ENCODE results near the gene ARMC7.

Gene ARMC7
- total RNA-seq, result 4.5 to 6.6 (median 6.2) reads per million in 3 donors

DNA sequence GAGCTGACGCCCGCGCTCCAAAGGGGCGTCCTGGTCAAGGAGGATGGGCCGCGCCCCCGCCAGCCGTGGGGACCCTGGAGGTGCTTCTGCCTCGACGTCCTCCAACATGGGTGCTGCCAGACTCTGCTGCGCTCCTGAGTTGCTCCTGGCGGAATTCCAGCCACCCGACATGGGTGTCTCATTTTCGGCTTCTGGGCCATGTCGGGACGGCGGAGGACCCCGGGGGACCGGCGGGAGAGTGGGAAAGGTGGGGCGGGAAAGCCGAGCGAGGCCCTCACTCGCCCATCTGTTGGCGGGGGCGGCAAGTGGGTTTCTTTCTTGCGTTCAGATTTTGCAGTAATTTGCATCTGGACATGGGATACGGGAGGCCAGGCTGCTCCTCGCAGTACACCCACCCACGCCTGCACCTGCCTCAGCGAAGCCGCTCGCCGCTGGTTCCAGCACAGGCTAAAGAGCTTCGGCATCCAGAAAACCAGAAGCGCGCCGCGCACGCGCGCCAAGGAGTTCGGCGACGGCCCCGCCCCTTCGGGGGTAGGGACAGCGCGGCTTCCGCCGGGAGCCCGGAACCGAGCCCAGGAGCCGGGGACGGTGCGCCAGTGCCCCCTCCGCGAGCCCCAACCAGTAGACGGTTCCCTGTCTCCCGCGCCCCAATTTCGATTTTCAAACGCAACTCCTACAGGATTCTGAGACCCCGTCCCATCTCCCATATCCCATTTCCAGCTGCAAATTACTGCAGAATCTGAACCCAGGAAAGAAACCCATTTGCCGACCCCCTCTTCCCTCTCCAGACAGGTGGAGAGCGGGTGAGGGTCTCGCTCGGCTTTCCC, at the start of gene ARMC7:
ARMC7 (plus strand) TSS at position 563 of the 827 bp plus-strand sequence. CDS start 320 bp downstream, outside the sequence.
- peaks cover 12% of the 10 kb centered on the region for H3K4me1 ChIP-seq (ENCODE audit: control insufficient read depth, insufficient read depth, low read length, poor library complexity, severe bottlenecking)
- no peaks in the 10 kb centered on the region for H3K27me3 ChIP-seq (replicated peaks; ENCODE audit: control insufficient read depth, insufficient read depth, low read length, poor library complexity, severe bottlenecking)
- no peaks in the 10 kb centered on the region for H3K36me3 ChIP-seq (ENCODE audit: control insufficient read depth, insufficient read depth, low read length)
- peak within 1 kb of the TSS; percentile 62 for H3K27ac ChIP-seq (ENCODE audit: insufficient read depth, low read length, poor library complexity, severe bottlenecking)
- peak within 1 kb of the TSS; percentile 84 for H3K4me3 ChIP-seq (ENCODE audit: insufficient read depth, low read depth, low read length, poor library complexity, severe bottlenecking)
- peak; percentile 81 to 87 (median 83) for DNase-seq
- H3K9me3 ChIP-seq (ENCODE audit: control insufficient read depth, low read length), result no peaks in the 10 kb centered on the region

- H3K9me3 ChIP-seq (ENCODE audit: control insufficient read depth, low read length), result no peaks in the 10 kb centered on the region
- H3K4me1 ChIP-seq (ENCODE audit: control insufficient read depth, insufficient read depth, low read length, poor library complexity, severe bottlenecking), result no peaks in the 10 kb centered on the region
- peaks cover 63% of the 10 kb centered on the region for H3K36me3 ChIP-seq (ENCODE audit: control insufficient read depth, insufficient read depth, low read length)
- H3K27me3 ChIP-seq (replicated peaks; ENCODE audit: control insufficient read depth, insufficient read depth, low read length, poor library complexity, severe bottlenecking), result no peaks in the 10 kb centered on the region
- no peak overlapping the region for H3K27ac ChIP-seq (ENCODE audit: insufficient read depth, low read length, poor library complexity, severe bottlenecking)
- H3K4me3 ChIP-seq (ENCODE audit: insufficient read depth, low read depth, low read length, poor library complexity, severe bottlenecking), result no peak overlapping the region
- DNase-seq, result no peak
These were observed 49.2 kb upstream of the ARMC7 start for GRCh38 chr17:75060434-75061054.

DNA sequence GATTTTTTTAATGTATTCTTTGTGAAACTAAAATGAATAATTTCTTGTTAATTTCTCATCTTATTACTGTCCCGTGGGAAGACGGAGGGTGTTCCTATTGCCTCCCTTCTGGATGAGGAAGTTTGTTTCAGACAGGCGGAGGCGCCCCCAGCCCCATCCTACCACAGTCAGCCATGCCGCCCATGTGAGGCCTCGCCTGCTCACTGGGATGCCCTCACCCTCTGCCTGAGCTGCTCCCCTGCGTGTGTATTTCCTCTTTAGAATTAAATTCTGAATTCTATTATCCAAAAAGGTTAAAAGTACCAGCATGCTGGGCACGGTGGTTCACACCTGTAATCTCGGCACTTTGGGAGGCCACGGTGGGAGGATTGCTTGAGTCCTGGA, 48.7 kb upstream of the ARMC7 start:
- H3K27me3 ChIP-seq (replicated peaks; ENCODE audit: control insufficient read depth, insufficient read depth, low read length, poor library complexity, severe bottlenecking), result no peaks in the 10 kb centered on the region
- no peak overlapping the region for H3K4me3 ChIP-seq (ENCODE audit: insufficient read depth, low read depth, low read length, poor library complexity, severe bottlenecking)
- no peaks in the 10 kb centered on the region for H3K4me1 ChIP-seq (ENCODE audit: control insufficient read depth, insufficient read depth, low read length, poor library complexity, severe bottlenecking)
- peaks cover 60% of the 10 kb centered on the region for H3K36me3 ChIP-seq (ENCODE audit: control insufficient read depth, insufficient read depth, low read length)
- no peaks in the 10 kb centered on the region for H3K9me3 ChIP-seq (ENCODE audit: control insufficient read depth, low read length)
- no peak for DNase-seq
- no peak overlapping the region for H3K27ac ChIP-seq (ENCODE audit: insufficient read depth, low read length, poor library complexity, severe bottlenecking)

DNA sequence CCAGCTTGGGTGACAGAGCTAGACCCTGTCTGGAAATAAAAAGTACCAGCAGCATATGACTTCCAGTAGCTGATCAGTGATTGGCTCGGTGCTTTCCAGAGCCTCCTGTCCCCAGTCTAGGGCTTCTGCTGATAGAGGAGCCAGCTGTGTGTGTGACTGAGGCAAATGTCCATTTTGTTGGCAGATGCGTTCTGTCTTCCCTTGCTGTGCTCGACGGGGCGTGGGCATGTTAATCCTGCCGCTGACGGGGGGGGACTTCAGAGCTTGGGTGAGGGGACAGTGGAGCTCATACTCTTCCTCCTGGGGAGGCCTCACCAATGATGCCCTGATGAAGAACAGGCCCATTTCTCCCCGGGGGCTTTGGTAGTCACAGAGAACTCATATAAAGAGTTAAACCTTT, 48.2 kb upstream of the ARMC7 start:
- no peaks in the 10 kb centered on the region for H3K27me3 ChIP-seq (replicated peaks; ENCODE audit: control insufficient read depth, insufficient read depth, low read length, poor library complexity, severe bottlenecking)
- no peaks in the 10 kb centered on the region for H3K4me1 ChIP-seq (ENCODE audit: control insufficient read depth, insufficient read depth, low read length, poor library complexity, severe bottlenecking)
- no peaks in the 10 kb centered on the region for H3K9me3 ChIP-seq (ENCODE audit: control insufficient read depth, low read length)
- no peak overlapping the region for H3K27ac ChIP-seq (ENCODE audit: insufficient read depth, low read length, poor library complexity, severe bottlenecking)
- peaks cover 56% of the 10 kb centered on the region for H3K36me3 ChIP-seq (ENCODE audit: control insufficient read depth, insufficient read depth, low read length)
- no peak overlapping the region for H3K4me3 ChIP-seq (ENCODE audit: insufficient read depth, low read depth, low read length, poor library complexity, severe bottlenecking)
- no peak for DNase-seq

GRCh38 chr17:75063201-75063600, 46.6 kb upstream of the ARMC7 start:
- no peaks in the 10 kb centered on the region for H3K9me3 ChIP-seq (ENCODE audit: control insufficient read depth, low read length)
- no peak for DNase-seq
- H3K4me1 ChIP-seq (ENCODE audit: control insufficient read depth, insufficient read depth, low read length, poor library complexity, severe bottlenecking), result no peaks in the 10 kb centered on the region
- H3K36me3 ChIP-seq (ENCODE audit: control insufficient read depth, insufficient read depth, low read length), result peaks cover 56% of the 10 kb centered on the region
- H3K4me3 ChIP-seq (ENCODE audit: insufficient read depth, low read depth, low read length, poor library complexity, severe bottlenecking), result no peak overlapping the region
- H3K27me3 ChIP-seq (replicated peaks; ENCODE audit: control insufficient read depth, insufficient read depth, low read length, poor library complexity, severe bottlenecking), result no peaks in the 10 kb centered on the region
- no peak overlapping the region for H3K27ac ChIP-seq (ENCODE audit: insufficient read depth, low read length, poor library complexity, severe bottlenecking)

DNA sequence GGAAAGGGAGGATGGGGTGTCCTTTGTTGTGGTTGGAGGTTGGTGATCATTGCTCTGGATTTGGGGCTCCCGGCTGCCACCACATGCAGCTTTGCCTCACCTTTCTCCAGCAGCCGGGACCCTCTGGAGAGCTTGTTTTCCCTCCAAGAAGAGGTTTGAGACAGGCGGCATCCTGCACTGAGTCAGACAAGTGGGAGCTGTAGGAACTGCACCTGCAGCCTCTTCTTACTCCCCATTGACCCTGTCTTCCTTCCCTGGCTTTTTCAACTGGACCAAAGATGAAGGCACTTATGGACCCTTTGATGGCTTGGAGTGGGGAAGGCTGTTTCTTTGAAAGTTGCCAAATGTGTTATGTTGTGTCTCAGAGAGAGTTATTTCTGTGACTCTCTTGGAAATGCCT, 46.1 kb upstream of the ARMC7 start:
- DNase-seq, result no peak
- no peaks in the 10 kb centered on the region for H3K9me3 ChIP-seq (ENCODE audit: control insufficient read depth, low read length)
- H3K4me1 ChIP-seq (ENCODE audit: control insufficient read depth, insufficient read depth, low read length, poor library complexity, severe bottlenecking), result no peaks in the 10 kb centered on the region
- H3K27ac ChIP-seq (ENCODE audit: insufficient read depth, low read length, poor library complexity, severe bottlenecking), result no peak overlapping the region
- peaks cover 56% of the 10 kb centered on the region for H3K36me3 ChIP-seq (ENCODE audit: control insufficient read depth, insufficient read depth, low read length)
- H3K27me3 ChIP-seq (replicated peaks; ENCODE audit: control insufficient read depth, insufficient read depth, low read length, poor library complexity, severe bottlenecking), result no peaks in the 10 kb centered on the region
- H3K4me3 ChIP-seq (ENCODE audit: insufficient read depth, low read depth, low read length, poor library complexity, severe bottlenecking), result no peak overlapping the region

GRCh38 chr17:75064040-75064439, 45.7 kb upstream of the ARMC7 start:
- no peak for DNase-seq
- no peaks in the 10 kb centered on the region for H3K4me1 ChIP-seq (ENCODE audit: control insufficient read depth, insufficient read depth, low read length, poor library complexity, severe bottlenecking)
- H3K36me3 ChIP-seq (ENCODE audit: control insufficient read depth, insufficient read depth, low read length), result peaks cover 56% of the 10 kb centered on the region

GRCh38 chr17:75064460-75064859, 45.3 kb upstream of the ARMC7 start:
- DNase-seq, result no peak

More at GRCh38 chr17:75064040-75064439, 45.7 kb upstream of the ARMC7 start:
- H3K4me3 ChIP-seq (ENCODE audit: insufficient read depth, low read depth, low read length, poor library complexity, severe bottlenecking), result no peak overlapping the region
- H3K27me3 ChIP-seq (replicated peaks; ENCODE audit: control insufficient read depth, insufficient read depth, low read length, poor library complexity, severe bottlenecking), result no peaks in the 10 kb centered on the region
- H3K9me3 ChIP-seq (ENCODE audit: control insufficient read depth, low read length), result no peaks in the 10 kb centered on the region
- no peak overlapping the region for H3K27ac ChIP-seq (ENCODE audit: insufficient read depth, low read length, poor library complexity, severe bottlenecking)

GRCh38 chr17:75064867-75065561, 44.8 kb upstream of the ARMC7 start:
- Histone ChIP-seq H3K27ac (ENCODE audit: insufficient read depth, low read length, poor library complexity, severe bottlenecking) (no peak overlapping the region), H3K9me3 (ENCODE audit: control insufficient read depth, low read length) (no peaks in the 10 kb centered on the region), H3K27me3 (replicated peaks; ENCODE audit: control insufficient read depth, insufficient read depth, low read length, poor library complexity, severe bottlenecking) (no peaks in the 10 kb centered on the region), H3K4me1 (ENCODE audit: control insufficient read depth, insufficient read depth, low read length, poor library complexity, severe bottlenecking) (no peaks in the 10 kb centered on the region), H3K4me3 (ENCODE audit: insufficient read depth, low read depth, low read length, poor library complexity, severe bottlenecking) (no peak overlapping the region), H3K36me3 (ENCODE audit: control insufficient read depth, insufficient read depth, low read length) (peaks cover 48% of the 10 kb centered on the region)
- DNase-seq, result no peak

More at GRCh38 chr17:75064460-75064859, 45.3 kb upstream of the ARMC7 start:
- Histone ChIP-seq H3K9me3 (ENCODE audit: control insufficient read depth, low read length) (no peaks in the 10 kb centered on the region), H3K27me3 (replicated peaks; ENCODE audit: control insufficient read depth, insufficient read depth, low read length, poor library complexity, severe bottlenecking) (no peaks in the 10 kb centered on the region), H3K27ac (ENCODE audit: insufficient read depth, low read length, poor library complexity, severe bottlenecking) (no peak overlapping the region), H3K4me3 (ENCODE audit: insufficient read depth, low read depth, low read length, poor library complexity, severe bottlenecking) (no peak overlapping the region), H3K36me3 (ENCODE audit: control insufficient read depth, insufficient read depth, low read length) (peaks cover 52% of the 10 kb centered on the region), H3K4me1 (ENCODE audit: control insufficient read depth, insufficient read depth, low read length, poor library complexity, severe bottlenecking) (no peaks in the 10 kb centered on the region)

Measured in effector memory CD4-positive, alpha-beta T cell (primary cell).